HG02588 (cell line): ENCODE measurements around the gene DUSP22.
"Not testable (repeated sequence)": the region's sequence is repeated elsewhere in the genome, so short reads cannot be mapped to it uniquely, and the experiment has no call there.

Experiments used
- ATAC-seq: cut with Tn5 transposase; IDR thresholded peaks from one replicate; pipeline ENCODE4 v1.9.1; 2021; ENCODE audit warnings: mild to moderate bottlenecking, moderate library complexity; ENCODE audit not compliant: unreplicated experiment

DUSP22 gene

DNA sequence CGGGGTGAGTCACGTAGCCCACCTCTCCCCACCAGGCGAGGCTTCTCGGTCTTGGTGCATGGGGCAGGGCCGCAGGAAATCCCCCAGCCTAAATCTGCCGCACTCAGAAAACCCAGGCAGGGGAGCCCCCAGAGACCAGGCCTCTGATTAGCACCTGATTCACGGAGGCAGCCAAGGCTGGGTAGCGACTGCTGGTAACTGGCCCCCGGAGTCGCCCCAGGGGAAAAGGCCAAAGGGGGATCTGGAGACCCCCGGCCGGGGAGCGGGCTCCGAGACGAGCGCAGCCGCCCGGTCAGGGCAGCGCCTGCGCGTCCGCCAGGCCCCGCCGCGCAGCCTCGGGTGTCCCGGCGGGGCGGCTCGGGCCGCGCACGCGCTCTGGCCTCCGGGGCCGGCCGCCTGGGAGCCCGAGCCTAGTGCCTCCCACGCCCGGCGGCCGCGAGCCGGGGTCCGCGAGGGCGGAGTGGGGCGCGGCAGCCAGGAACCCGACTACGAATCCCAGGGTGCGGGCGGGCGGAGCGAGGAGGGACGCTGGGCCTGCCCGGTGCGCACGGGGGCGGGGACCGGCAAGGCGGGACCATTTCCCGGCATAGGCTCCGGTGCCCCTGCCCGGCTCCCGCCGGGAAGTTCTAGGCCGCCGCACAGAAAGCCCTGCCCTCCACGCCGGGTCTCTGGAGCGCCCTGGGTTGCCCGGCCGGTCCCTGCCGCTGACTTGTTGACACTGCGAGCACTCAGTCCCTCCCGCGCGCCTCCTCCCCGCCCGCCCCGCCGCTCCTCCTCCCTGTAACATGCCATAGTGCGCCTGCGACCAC lies at the start of gene DUSP22:
Gene DUSP22, plus strand, starts transcription at position 791 of the 809 bp plus-strand sequence. CDS start 53 bp downstream, outside the sequence.
- ATAC-seq = peak; percentile 39

DNA sequence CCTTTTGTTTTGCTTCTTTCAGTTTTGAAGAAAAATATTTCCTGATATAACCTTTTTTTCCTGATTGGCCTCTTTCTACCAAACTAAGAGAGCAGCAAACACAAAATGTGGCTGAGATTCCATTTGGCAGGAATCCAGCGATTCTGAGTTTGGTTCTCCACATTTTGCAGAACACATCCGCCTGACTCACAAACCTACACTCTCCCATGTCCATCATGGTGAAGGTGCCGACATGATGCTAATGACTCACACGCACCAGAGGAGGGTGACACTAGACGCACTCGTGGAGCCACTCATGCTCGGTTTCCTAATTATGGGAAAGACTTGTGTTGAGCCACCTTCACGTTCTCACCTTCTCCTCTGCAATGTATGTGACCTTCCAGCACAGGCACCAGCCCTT lies 45.9 kb upstream of the DUSP22 start:
- no peak for ATAC-seq

- ATAC-seq = no peak
Measured at GRCh38 chr6:247351-247750, 44.9 kb upstream of the DUSP22 start.

DNA sequence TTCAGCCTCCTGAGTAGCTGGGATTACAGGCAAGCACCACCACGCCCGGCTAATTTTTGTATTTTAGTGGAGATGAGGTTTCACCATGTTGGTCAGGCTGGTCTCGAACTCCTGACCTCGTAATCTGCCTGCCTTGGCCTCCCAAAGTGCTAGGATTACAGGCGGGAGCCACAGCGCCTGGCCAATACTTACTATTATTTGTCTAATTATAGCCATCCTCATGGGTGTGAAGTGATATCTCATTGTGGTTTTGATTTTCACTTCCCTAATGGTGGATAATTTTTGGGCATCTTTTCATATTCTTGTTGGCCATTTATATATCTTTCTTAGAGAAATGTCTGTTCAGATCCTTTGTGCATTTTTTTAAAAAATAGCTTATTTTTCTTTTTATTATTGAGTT lies 44.2 kb upstream of the DUSP22 start:
- ATAC-seq = not testable (repeated sequence)

- no peak for ATAC-seq
Measured at GRCh38 chr6:250676-251075, 41.6 kb upstream of the DUSP22 start.

DNA sequence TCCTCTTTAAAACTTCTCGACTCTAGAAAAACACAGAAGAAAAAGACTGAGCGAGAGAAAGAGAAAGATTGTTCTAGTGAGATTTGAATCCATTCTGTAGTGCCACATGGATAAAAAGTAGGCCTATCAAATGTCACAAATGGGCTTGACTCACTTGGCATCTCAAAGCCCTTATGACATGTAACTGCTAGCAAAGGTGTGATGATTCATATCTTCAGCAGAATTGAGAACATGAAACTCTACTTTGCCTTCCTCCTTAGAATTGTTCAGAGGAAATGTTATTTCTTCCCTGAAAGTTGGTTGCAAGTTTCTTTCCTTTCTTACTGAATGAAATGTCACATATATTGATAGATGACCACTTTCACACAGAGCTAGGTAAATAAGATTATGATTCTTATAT lies 40.4 kb upstream of the DUSP22 start:
- no peak for ATAC-seq

GRCh38 chr6:252775-253535 lies 39.3 kb upstream of the DUSP22 start:
- ATAC-seq = no peak

DNA sequence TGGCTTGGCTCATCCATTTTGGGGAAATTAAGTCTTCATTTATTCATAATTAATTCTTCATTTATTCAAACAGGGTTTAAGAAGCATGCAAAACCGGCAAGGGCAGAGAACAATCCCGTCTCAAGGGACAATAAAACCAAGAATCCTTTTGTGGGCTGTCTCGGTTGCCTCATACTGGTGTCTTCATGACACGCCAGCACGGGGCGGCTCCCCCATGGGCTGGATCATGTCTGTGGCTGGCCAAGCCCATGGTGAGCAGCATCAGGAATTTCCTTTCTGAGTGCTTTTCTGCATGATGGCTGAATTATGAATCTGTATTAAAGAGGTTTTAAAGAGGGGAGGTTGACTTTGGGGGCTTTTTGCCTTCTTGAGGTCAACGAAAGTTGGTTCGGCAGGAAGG lies 38.3 kb upstream of the DUSP22 start:
- no peak for ATAC-seq

DNA sequence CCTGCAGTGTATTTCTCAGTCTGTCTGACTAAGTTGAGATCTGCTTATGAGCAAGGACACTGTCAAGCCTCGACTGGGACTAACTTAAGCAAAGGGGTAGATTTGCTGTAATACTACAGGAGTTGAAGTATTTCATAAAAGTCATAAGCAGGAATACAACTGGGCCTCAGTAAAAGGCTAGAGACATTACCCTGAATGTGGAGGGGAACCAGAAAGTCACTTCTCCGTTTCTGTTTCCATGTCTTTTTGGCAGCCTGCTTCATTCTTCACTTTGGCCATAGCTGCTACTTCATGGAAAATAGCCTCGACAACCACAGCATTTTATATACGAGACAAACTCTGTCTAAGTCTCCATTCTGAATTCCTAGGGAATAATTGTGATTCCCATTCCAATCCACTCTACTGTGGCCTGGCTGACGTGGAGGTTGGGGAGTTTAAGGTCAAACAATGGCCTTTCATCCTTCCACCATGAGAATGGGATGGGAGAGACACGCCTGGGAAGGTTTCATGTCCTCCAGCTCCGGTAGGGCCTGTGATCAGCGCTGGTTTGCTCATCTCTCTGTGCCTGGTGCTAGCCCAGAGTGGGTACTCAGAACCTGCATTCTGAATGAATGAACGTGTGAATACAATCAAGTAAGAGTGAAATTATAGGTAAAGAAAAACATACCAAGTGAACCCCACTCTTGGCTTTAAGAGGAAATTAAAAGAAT lies 37.1 kb upstream of the DUSP22 start:
- no peak for ATAC-seq

- no peak for ATAC-seq
Measured at GRCh38 chr6:255751-256083, 36.6 kb upstream of the DUSP22 start.

GRCh38 chr6:256169-256568 lies 36.1 kb upstream of the DUSP22 start:
- ATAC-seq = no peak

DNA sequence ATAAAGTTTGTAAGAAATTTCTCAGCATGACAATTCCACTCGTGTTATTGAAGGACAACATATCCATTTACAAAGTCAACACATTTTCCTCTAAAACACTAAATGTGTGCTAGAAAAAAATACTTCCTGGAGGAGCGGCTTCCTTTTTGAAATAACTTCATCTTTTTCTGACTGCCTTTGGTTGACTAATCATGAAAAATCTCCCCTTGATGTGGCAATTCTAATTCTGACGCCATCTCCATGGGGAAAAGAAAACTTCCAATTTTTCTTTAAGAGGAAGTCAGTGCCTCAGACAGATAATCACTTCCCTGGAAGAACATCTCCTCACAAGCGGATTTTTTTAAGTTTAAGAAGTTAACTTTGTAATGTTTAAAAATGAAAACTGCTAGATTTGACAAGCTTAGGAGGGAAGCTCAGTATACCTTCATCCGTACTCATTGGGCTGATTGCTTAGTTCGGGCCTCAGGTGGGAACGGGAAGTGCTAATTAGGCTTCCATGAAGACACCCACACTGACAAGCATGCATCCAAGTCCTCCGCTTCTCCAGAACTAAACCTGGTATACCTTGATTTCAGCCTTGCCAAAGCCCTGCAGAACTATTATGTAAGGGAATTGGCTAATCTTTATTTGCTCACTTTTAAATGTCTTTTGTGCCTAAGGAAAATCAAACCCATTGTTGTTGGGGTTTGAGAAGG lies 35.1 kb upstream of the DUSP22 start:
- no peak for ATAC-seq

DNA sequence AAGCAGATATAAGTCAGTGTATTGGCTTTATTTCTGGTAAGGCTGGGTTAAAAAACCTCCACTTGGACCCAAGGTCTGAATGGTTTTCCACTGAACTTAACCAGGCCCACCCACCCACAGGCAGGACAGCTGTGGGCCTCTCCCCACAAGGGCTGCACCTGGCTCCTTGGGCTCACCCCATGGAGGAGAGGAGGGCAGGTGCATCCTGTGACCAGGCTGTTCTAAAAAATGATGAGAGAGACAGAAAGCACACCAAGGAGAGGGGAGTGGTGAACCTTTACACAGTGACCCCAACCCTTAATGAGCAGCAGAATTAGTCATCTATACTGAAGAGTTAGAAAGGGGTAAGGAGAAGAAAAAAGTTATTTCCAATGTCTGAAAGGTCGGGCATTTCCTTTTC lies 34.5 kb upstream of the DUSP22 start:
- no peak for ATAC-seq

DNA sequence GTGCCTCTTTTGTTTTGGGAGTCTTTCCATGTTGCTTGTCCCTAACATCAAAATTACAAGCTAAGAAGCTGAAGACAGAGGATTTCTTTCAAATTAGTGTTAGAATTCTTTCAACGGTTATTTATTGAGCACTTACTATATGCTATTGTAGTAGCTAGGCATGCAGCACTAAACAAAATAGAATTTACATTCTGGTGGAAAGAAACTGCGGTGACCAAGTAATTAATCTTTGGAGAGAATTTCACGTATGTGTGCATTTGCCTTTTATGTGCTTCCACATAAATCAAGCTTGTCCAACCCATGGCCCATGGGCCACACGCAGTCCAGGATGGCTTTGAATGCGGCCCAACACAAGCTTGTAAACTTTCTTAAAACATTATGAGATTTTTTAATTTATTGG lies 33.0 kb upstream of the DUSP22 start:
- no peak for ATAC-seq

DNA sequence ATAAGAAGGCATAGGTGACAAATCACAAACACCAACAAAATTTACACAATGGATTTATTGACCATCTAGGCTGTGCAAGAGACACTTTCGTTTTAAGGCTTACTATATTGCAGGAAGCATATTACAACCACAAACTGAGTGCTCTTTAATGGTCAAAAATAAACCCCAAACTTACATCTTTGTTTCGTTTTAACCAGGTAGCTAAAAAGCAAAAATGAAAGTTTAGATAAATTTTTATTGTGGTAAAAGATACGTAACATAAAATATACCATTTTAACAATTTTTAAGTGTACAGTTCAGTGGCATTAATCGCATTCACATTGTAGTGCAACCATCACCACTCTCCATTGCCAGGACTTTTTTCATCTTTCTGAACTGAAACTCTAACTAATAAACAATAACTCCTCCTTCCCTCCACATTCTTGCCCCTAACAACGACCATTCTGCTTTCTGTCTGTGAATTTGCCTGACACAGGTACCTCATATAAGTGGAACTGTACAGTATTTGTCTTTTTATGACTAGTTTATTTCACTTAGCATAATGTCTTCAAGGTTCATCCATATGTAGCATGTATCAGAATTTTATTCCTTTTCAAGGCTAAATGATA lies 32.3 kb upstream of the DUSP22 start:
- ATAC-seq = peak; percentile 63

DNA sequence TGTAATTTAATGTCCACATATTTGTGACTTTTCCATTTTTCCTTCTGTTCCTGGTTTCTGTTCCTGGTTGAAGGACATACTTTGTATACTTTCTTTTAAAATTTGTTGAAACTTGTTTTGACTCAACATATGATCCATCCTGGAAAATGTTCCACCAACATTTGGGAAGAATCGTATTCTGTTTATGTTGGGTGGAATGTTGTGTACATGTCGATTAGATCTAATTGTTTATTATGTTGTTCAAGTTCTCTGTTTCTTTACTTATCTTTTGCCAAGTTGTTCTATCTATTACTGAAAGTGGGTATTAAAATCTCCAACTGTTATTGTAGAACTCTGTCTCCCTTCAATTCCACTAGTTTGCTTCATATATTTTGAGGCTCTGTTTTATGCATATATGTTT lies 27.7 kb upstream of the DUSP22 start:
- ATAC-seq = no peak

DNA sequence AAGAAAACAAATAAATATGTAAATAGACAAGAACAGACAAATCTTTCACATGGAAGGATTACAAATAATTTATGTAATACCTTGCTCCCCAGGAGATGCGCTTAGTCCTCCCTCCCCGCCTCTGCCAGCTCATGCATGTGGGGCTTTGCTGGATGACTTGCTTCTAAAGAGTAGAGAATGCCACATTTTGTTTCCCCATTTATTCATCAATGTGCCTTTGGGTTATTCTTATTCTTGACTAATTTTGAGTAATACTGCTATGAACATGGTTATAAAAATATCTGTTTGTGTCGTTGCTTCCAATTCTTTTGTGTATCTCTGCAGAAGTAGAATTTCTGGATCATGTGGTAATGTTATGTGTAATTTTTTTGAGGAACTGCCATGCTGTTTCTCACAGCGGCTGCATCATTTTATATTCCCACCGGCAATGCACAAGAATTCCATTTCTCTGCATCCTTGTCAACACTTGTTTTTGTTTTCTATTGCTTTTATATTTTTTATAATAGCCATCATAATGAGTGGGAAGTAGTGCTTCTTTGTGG lies 23.8 kb upstream of the DUSP22 start:
- no peak for ATAC-seq

DNA sequence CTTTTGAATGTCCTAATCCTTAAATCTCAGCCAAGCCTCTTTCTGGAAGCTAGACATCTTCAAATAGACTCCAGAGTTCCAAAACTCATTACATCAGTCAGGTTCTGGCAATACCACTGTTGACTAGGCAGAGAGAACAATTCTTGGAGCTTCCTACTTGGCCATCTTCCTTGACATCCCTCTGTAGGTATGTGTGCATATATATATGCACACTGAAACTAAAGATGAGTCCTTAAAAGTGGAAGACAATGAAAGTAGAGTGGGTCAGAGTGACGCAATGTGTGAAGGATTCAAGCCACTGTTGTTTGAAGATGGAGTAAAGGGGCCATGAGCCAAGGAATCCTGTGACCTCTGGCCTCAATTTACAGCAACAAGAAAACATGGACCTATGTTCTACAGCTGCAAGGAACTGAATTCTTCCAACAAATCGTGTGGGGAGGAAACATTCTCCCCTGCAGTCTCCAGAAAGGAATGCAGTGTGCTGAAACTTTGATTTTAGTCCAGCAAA lies 18.7 kb upstream of the DUSP22 start:
- ATAC-seq = no peak

DNA sequence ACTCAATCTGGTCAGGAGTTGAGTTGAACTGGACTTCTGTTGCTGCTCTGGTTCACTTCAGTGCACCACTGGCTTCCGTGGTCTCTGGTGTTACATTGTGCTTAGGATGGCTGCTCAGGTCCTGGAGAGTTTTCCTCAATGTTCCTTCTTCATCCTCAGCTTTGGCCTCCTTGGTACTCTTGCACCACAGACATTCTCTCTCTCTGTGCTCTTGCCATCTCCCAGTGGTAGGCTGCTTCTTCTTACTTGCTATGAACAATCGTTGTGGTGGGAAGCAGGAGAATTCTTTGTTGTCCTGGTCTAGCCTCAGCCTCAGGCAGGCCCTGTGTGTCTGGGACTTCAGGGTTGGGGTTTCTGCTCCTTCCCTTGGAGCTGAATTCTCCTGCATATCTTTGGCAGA lies 14.5 kb upstream of the DUSP22 start:
- no peak for ATAC-seq

DNA sequence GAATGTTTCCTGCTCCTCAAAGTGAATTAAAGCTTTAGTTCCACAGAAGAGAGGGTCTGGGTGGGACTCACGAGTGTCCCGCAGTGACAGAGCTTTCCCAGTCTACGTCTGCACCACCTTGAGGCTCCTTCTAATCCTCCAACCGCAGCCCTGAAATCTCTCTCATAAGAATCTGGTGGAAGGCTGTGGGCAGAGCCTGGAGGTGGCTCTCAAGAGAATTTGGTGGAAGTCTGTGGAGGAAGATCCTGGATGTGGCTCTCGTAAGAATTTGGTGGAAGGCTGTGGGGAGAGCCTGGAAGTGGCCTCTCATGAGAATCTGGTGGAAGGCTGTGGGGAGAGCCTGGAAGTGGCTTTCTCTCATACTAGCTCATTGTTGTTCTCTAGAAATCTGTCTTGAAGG lies 13.8 kb upstream of the DUSP22 start:
- ATAC-seq = no peak
